ENCODE measurements around the gene NAAA. TPM values are rescaled to one million over a fixed set of nuclear protein-coding genes. Genes with fewer than 3 reads are reported as not detected.
"Not testable (repeated sequence)": the region's sequence is repeated elsewhere in the genome, so short reads cannot be mapped to it uniquely, and the experiment has no call there.

NAAA gene
- total RNA-seq, 1 experiment from 2014 or later: 2.7 TPM

- peaks cover 21 to 23% of the 10 kb centered on the region in 2 experiments for H3K4me1 Mint-ChIP-seq
- Histone ChIP-seq H3K56ac (ENCODE audit: insufficient read length, low read depth, low read length) (no peak overlapping the region), H3K23ac (ENCODE audit: insufficient read length, low read depth, low read length) (no peak overlapping the region), H3K18ac (ENCODE audit: insufficient read length, low read depth, low read length) (no peak overlapping the region), H2BK120ac (ENCODE audit: low read depth, low read length, poor library complexity, severe bottlenecking) (no peak overlapping the region), H3K23me2 (ENCODE audit: insufficient read length, low read depth, low read length, poor library complexity, severe bottlenecking) (no peaks in the 10 kb centered on the region), H3K4me1 (ENCODE audit: insufficient read depth, low read length) (0 out of 2 replicates have a peak, but pooled peaks cover 2% of the 10 kb centered on the region), H3K9me3 (ENCODE audit: control insufficient read depth, low read depth, low read length) (peaks cover 9% of the 10 kb centered on the region), H2AFZ (ENCODE audit: low read length) (no peak overlapping the region), H2BK5ac (ENCODE audit: insufficient read length, low read length) (no peak overlapping the region), H2BK20ac (ENCODE audit: low read depth, low read length, poor library complexity, severe bottlenecking) (no peak overlapping the region), H3K14ac (ENCODE audit: insufficient read depth, low read length) (no peak overlapping the region), H4K20me1 (ENCODE audit: control insufficient read depth, insufficient read depth, insufficient read length) (no peaks in the 10 kb centered on the region), H3K79me2 (ENCODE audit: insufficient read depth, low read length) (no peaks in the 10 kb centered on the region), H3K27ac (ENCODE audit: insufficient read length, low read depth, low read length) (no peak overlapping the region), H2AK5ac (ENCODE audit: insufficient read length, low read length) (no peak overlapping the region), H4K8ac (replicated peaks; ENCODE audit: insufficient read length, low read depth, low read length) (no peak overlapping the region), H3K4ac (ENCODE audit: low read depth, low read length) (no peak overlapping the region), H2BK15ac (ENCODE audit: low read depth, low read length) (no peak overlapping the region), H2BK12ac (ENCODE audit: insufficient read length, low read depth, low read length) (no peak overlapping the region), H3T11ph (ENCODE audit: low read length) (no peak overlapping the region), H3K27me3 (ENCODE audit: insufficient read depth, low read length) (no peaks in the 10 kb centered on the region), H3K9ac (ENCODE audit: extremely low read depth, insufficient read length, low read length) (no peak overlapping the region), H4K91ac (ENCODE audit: insufficient read length, low read depth, low read length) (no peak overlapping the region), H4K5ac (ENCODE audit: insufficient read length, low read depth, low read length) (no peak overlapping the region), H3K79me1 (ENCODE audit: insufficient read depth, low read depth, low read length, poor library complexity, severe bottlenecking) (no peaks in the 10 kb centered on the region), H3K4me2 (ENCODE audit: insufficient read depth, insufficient read length, low read length) (no peak overlapping the region)
- peaks cover 33 to 36% of the 10 kb centered on the region in 2 experiments for H3K9me3 Mint-ChIP-seq
- H3K27me3 Mint-ChIP-seq (ENCODE audit: low read depth): no peaks in the 10 kb centered on the region
- no peak for TF ChIP-seq CTCF (conservative IDR thresholded peaks at IDR 0.05)
- H3K27ac Mint-ChIP-seq: peak overlapping the region in 1 of 3 experiments; percentile 38; a peak in 1 of 7 replicates
- no peak for DNase-seq
- peaks cover 17 to 36% (median 26%) of the 10 kb centered on the region in 3 experiments for H3K36me3 Mint-ChIP-seq (ENCODE audit: insufficient read depth in 1 of 3, low read depth in 3 of 3)
- WGBS (ENCODE audit: extremely low coverage, insufficient read length, low lambda C conversion rate): no CpG with 5 or more reads among the region's 6 CpGs
- no peak overlapping the region for H3K4me3 Mint-ChIP-seq
Observed at GRCh38 chr4:75912968-75913367, 27.8 kb downstream of the NAAA start.

- not testable (repeated sequence) for H3K27me3 Mint-ChIP-seq (ENCODE audit: low read depth); H3K23ac ChIP-seq (ENCODE audit: insufficient read length, low read depth, low read length); H2BK15ac ChIP-seq (ENCODE audit: low read depth, low read length); H3K14ac ChIP-seq (ENCODE audit: insufficient read depth, low read length); H3K9ac ChIP-seq (ENCODE audit: extremely low read depth, insufficient read length, low read length); H3K27ac Mint-ChIP-seq; H3K56ac ChIP-seq (ENCODE audit: insufficient read length, low read depth, low read length); H2BK20ac ChIP-seq (ENCODE audit: low read depth, low read length, poor library complexity, severe bottlenecking); H4K91ac ChIP-seq (ENCODE audit: insufficient read length, low read depth, low read length); H3K27me3 ChIP-seq (ENCODE audit: insufficient read depth, low read length); H2AFZ ChIP-seq (ENCODE audit: low read length); H4K20me1 ChIP-seq (ENCODE audit: control insufficient read depth, insufficient read depth, insufficient read length); H3K79me1 ChIP-seq (ENCODE audit: insufficient read depth, low read depth, low read length, poor library complexity, severe bottlenecking); H4K8ac ChIP-seq (replicated peaks; ENCODE audit: insufficient read length, low read depth, low read length); H3K4me3 Mint-ChIP-seq; H3K4me2 ChIP-seq (ENCODE audit: insufficient read depth, insufficient read length, low read length); H2BK120ac ChIP-seq (ENCODE audit: low read depth, low read length, poor library complexity, severe bottlenecking); H3K4ac ChIP-seq (ENCODE audit: low read depth, low read length); H3K27ac ChIP-seq (ENCODE audit: insufficient read length, low read depth, low read length); DNase-seq; H3K4me1 ChIP-seq (ENCODE audit: insufficient read depth, low read length); H3K18ac ChIP-seq (ENCODE audit: insufficient read length, low read depth, low read length); H2BK12ac ChIP-seq (ENCODE audit: insufficient read length, low read depth, low read length); H3K23me2 ChIP-seq (ENCODE audit: insufficient read length, low read depth, low read length, poor library complexity, severe bottlenecking); H4K5ac ChIP-seq (ENCODE audit: insufficient read length, low read depth, low read length); H2BK5ac ChIP-seq (ENCODE audit: insufficient read length, low read length); H3K79me2 ChIP-seq (ENCODE audit: insufficient read depth, low read length); H3K9me3 ChIP-seq (ENCODE audit: control insufficient read depth, low read depth, low read length); H3T11ph ChIP-seq (ENCODE audit: low read length)
- H3K9me3 Mint-ChIP-seq: peaks cover 33 to 36% of the 10 kb centered on the region in 2 experiments
- H2AK5ac ChIP-seq (ENCODE audit: insufficient read length, low read length): peak overlapping the region; percentile 75
- peaks cover 17 to 36% (median 26%) of the 10 kb centered on the region in 3 experiments for H3K36me3 Mint-ChIP-seq (ENCODE audit: insufficient read depth in 1 of 3, low read depth in 3 of 3)
- H3K4me1 Mint-ChIP-seq: peaks cover 22 to 27% of the 10 kb centered on the region in 2 experiments
- WGBS (ENCODE audit: extremely low coverage, insufficient read length, low lambda C conversion rate): no CpG with 5 or more reads among the region's 6 CpGs
Observed at GRCh38 chr4:75910831-75911230, 30.0 kb downstream of the NAAA start.
